HTERT RPE-1 (cell line): ENCODE results near the gene MORN3.
"Not testable (repeated sequence)": the region's sequence is repeated elsewhere in the genome, so short reads cannot be mapped to it uniquely, and the experiment has no call there.

Experiments used
- in situ Hi-C: fragments of 300-500 bp; cut with MboI; formaldehyde crosslinking; loops from 4 replicates; pipeline ENCODE4 v1.14.3; 2020; ENCODE audit warnings: low sequenced_read_pairs

The MORN3 gene

DNA sequence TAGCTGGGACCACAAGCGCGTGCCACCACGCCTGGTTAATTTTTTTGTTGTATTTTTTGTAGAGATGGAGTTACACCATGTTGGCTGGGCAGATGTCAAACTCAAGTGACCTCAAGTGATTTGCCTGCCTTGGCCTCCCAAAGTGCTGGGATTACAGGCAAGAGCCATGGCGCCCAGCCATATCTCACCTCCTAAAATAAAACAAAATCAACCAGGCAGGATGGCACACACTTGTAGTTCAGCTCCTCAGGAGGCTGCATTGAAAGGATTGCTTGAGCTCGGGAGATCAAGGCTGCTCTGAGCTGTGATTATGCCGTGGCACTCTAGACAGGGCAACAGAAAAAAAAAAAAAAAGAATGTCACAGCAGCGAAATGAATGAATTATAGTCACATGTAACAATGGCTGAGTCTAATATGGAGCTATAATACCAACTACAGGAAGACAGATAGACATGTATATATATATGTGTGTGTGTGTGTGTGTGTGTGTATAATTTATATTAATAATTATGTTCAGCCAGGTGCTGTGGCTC, 23.8 kb upstream of the MORN3 start:
- in situ Hi-C loops: no loop called here

DNA sequence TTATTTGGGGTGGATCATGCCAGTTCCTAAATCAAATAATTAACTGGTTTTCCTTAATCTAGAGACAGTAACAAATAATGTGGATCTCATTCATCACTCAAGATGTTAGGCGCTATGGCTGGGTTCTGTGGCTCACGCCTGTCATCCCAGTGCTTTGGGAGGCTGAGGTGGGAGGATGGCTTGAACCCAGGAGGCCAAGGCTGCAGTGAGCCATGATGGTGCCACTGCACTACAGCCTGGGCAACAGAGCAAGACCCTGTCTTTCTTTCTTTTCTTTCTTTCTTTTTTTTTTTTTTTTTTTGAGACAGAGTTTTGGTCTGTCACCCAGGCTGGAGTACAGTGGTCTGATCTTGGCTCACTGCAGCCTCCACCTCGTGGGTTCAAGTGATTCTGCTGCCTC, 23.3 kb upstream of the MORN3 start:
- in situ Hi-C loops: not testable (repeated sequence)

- in situ Hi-C loops: no loop called here
These were observed 20.0 kb upstream of the MORN3 start for GRCh38 chr12:121689430-121689829.

GRCh38 chr12:121688966-121689365, 19.5 kb upstream of the MORN3 start:
- in situ Hi-C loops: no loop called here

DNA sequence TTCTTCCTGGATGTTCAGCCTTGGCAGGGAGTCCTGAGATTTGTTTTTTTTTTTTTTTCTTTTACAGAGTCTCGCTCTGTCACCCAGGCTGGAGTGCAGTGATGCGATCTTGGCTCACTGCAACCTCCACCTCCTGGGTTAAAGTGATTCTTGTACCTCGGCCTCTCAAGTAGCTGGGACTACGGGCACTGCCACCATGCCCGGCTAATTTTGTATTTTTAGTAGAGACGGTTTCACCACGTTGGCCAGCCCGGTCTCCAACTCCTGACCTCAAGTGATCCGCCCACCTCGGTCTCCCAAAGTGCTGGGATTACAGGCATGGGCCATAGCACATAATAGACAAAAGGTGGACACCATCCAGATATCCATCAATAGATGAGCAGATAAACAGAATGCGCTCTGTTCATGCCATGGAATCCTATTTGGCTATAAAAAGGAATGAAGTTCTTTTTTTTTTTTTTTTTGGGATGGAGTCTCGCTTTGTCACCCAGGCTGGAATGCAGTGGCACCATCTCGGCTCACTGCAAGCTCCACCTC, 10.3 kb upstream of the MORN3 start:
- in situ Hi-C loops: not testable (repeated sequence)

- in situ Hi-C loops: no loop called here
These were observed 9.4 kb upstream of the MORN3 start for GRCh38 chr12:121678716-121679300.

GRCh38 chr12:121678305-121678704, 8.9 kb upstream of the MORN3 start:
- in situ Hi-C loops: no loop called here

- in situ Hi-C loops: no loop called here
These were observed 6.7 kb upstream of the MORN3 start for GRCh38 chr12:121676190-121676589.

DNA sequence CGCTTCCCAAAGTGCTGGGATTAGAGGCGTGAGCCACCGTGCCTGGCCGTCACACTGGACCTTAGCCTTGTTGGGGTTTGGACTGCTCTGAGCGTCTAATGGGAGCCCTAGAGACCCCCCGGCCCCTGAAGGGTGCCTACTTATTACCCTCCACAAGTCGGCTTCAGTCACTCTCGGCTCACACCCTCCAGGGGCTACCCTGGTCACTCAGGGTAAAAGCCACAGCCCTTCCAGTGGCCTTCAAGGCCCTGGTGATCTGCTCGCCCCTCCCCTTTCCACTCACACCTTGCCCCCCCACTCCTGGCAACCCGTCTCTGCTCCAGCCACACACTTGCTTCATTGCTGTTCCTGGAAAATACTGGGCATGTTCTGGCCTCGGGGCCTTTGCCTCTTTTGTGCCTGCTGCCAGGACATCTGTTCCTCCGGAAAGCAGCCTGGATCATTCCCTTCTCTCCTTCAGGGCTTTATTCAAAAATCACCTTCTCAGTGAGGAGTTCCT, 3.6 kb upstream of the MORN3 start:
- in situ Hi-C loops: no loop called here

- in situ Hi-C loops: no loop called here
These were observed 519 bp downstream of the MORN3 start for GRCh38 chr12:121668750-121669520.

- in situ Hi-C loops: not testable (repeated sequence)
These were observed 2.6 kb downstream of the MORN3 start for GRCh38 chr12:121666829-121667228.

GRCh38 chr12:121663610-121663929, 5.9 kb downstream of the MORN3 start:
- in situ Hi-C loops: no loop called here

- in situ Hi-C loops: not testable (repeated sequence)
These were observed 7.9 kb downstream of the MORN3 start for GRCh38 chr12:121661353-121662105.

DNA sequence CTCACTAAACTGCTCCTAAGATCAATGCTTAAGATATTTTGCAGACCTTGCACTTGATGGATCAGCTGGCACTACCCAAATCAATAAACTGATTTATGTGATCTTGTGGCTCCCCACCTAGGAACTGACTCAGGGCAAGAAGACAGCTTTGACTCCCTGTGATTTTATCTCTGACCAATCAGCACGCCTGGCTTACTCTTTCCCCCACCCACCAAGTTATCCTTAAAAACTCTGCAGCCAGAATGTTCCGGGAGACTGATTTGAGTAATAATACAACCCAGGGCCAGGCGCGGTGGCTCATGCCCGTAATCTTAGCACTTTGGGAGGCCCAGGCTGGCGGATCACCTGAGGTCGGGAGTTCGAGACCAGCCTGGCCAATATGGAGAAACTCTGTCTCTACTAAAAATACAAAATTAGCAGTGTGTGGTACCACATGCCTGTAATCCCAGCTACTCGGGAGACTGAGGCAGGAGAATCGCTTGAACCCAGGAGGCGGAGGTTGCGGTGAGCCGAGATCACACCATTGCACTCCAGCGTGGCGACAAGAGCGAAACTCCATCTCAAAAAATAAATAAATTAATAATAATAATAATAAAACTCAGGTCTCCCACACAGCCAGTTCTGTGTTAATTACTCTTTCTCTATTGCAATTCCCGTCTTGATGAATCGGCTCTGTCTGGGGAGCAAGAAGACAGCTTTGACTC, 12.0 kb downstream of the MORN3 start:
- in situ Hi-C loops: no loop called here

DNA sequence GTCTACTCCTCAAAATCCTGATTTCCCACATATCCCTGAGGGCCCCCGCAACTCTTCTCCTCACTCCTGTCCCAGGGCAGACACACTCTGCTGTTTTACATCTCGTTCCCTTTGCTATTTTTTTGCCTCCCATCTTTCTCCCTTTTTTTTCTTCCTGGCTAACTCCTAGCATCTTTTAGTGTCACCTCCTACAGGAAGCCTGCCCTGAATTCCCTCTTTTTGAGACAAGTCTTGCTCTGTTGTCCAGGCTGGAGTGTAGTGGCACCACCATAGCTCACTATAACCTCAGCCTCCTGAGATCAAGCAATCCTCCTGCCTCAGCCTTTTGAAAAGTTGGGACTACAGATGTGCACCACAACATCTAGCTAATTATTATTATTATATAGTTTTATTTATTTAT, 13.3 kb downstream of the MORN3 start:
- in situ Hi-C loops: no loop called here

DNA sequence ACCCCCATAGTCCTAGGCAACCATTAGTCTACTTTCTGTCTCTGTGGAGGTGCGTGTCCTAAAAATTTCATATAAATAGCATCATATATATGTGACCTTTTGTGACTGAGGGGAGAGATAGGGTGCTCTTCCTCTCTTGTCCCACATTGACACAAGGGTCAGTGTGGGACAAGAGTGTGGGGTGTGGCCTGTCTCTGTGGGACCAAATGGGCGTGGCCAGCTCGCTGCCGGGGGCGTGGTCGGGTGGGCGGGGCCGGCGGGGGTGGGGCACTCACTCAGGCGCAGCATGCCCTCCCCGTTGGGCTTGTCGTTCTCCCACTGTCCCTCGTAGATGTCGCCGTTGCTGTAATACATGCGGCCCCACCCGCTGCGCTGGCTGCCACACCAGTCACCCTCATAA, 15.5 kb downstream of the MORN3 start:
- in situ Hi-C loops: no loop called here

DNA sequence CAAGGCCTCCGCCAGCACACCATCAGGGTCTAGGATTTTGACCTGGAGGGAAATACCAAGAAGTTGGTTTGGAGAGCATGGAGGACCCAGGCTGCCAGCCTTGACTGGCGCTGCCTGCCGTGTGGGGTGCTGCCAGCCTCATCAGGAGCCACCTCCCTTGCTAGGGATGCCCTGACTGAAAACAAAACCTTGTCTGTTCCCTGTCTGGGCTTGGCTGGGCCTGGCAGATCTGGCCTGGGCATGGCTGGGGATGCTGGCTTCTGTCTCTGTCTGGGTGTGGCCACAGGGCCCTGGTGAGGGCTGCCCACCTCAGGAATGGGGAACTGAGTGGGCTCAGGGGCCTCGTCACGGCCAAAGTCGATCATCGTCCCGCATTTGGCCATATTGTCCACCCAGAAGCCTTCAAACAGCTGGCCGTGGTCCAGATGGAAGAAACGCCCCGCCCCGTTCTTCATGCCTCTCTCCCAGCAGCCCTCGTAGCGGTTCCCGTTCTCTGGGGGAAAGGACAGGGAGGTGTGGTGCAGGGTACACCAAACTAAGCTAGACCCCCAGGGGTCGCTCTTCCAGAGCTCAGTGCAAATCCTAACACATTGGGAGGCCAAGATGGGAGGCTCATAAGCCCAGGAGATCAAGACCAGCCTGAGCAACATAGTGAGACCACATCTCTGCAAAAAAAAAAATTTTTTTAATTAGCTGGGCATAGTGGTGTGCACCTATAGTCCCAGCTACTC, 16.5 kb downstream of the MORN3 start:
- in situ Hi-C loops: no loop called here

GRCh38 chr12:121651320-121651719, 18.1 kb downstream of the MORN3 start:
- in situ Hi-C loops: no loop called here

GRCh38 chr12:121649819-121650353, 19.6 kb downstream of the MORN3 start:
- in situ Hi-C loops: no loop called here

DNA sequence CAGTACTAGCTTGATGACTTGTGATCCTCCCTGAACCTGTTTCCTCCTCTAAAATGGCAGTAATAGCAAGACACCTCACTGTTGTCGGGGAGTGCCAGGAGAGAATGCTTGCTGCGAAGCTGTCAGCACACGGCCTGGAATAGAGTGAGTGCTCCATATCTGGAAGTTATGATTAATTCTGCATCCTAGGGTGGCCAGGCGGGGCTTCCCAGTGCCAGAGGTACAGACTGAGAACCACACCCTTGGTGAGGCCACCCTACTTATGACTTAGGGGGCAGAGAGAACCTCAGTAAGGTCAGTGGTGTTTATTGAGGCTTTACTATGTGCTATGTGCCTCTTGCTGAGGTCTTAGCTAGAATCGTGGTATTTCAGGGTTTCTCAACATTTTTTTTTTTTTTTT, 20.1 kb downstream of the MORN3 start:
- in situ Hi-C loops: no loop called here
